ENCODE measurements around the gene NEDD4L. TPM values are rescaled to one million over a fixed set of nuclear protein-coding genes. Genes with fewer than 3 reads are reported as not detected.

NEDD4L gene
- total RNA-seq, 1 donor from 2014 or later = 209 TPM

GRCh38 chr18:58407649-58408407 lies 363.8 kb downstream of the NEDD4L start:
- no peak overlapping the region for H3K27ac Mint-ChIP-seq (ENCODE audit: unreplicated experiment)
- TF ChIP-seq CTCF (IDR thresholded peaks at IDR 0.05; ENCODE audit: partially characterized antibody, unreplicated experiment) = no peak

GRCh38 chr18:58408665-58409064 lies 364.6 kb downstream of the NEDD4L start:
- Mint-ChIP-seq H3K9me3 (ENCODE audit: unreplicated experiment) (peaks cover 1% of the 10 kb centered on the region), H3K27me3 (ENCODE audit: unreplicated experiment) (peaks cover 5% of the 10 kb centered on the region), H3K27ac (ENCODE audit: unreplicated experiment) (no peak overlapping the region), H3K36me3 (ENCODE audit: unreplicated experiment) (no peaks in the 10 kb centered on the region), H3K4me3 (ENCODE audit: unreplicated experiment) (no peak overlapping the region), H3K4me1 (ENCODE audit: low read depth, unreplicated experiment) (no peaks in the 10 kb centered on the region)
- no peak for DNase-seq
- TF ChIP-seq CTCF (IDR thresholded peaks at IDR 0.05; ENCODE audit: partially characterized antibody, unreplicated experiment) = no peak

More at GRCh38 chr18:58407649-58408407, 363.8 kb downstream of the NEDD4L start:
- Mint-ChIP-seq H3K4me3 (ENCODE audit: unreplicated experiment) (no peak overlapping the region), H3K9me3 (ENCODE audit: unreplicated experiment) (peaks cover 3% of the 10 kb centered on the region), H3K27me3 (ENCODE audit: unreplicated experiment) (peaks cover 5% of the 10 kb centered on the region), H3K36me3 (ENCODE audit: unreplicated experiment) (no peaks in the 10 kb centered on the region), H3K4me1 (ENCODE audit: low read depth, unreplicated experiment) (no peaks in the 10 kb centered on the region)
- DNase-seq = no peak

GRCh38 chr18:58409802-58410445 lies 365.9 kb downstream of the NEDD4L start:
- no peaks in the 10 kb centered on the region for H3K9me3 Mint-ChIP-seq (ENCODE audit: unreplicated experiment)
- no peak overlapping the region for H3K27ac Mint-ChIP-seq (ENCODE audit: unreplicated experiment)
- no peaks in the 10 kb centered on the region for H3K4me1 Mint-ChIP-seq (ENCODE audit: low read depth, unreplicated experiment)
- H3K27me3 Mint-ChIP-seq (ENCODE audit: unreplicated experiment) = peaks cover 5% of the 10 kb centered on the region
- TF ChIP-seq CTCF (IDR thresholded peaks at IDR 0.05; ENCODE audit: partially characterized antibody, unreplicated experiment) = no peak
- no peaks in the 10 kb centered on the region for H3K36me3 Mint-ChIP-seq (ENCODE audit: unreplicated experiment)
- H3K4me3 Mint-ChIP-seq (ENCODE audit: unreplicated experiment) = no peak overlapping the region
- no peak for DNase-seq

GRCh38 chr18:58411323-58411722 lies 367.3 kb downstream of the NEDD4L start:
- no peak for TF ChIP-seq CTCF (IDR thresholded peaks at IDR 0.05; ENCODE audit: partially characterized antibody, unreplicated experiment)
- no peak for DNase-seq
- H3K4me3 Mint-ChIP-seq (ENCODE audit: unreplicated experiment) = no peak overlapping the region
- peaks cover 5% of the 10 kb centered on the region for H3K27me3 Mint-ChIP-seq (ENCODE audit: unreplicated experiment)
- H3K4me1 Mint-ChIP-seq (ENCODE audit: low read depth, unreplicated experiment) = no peaks in the 10 kb centered on the region
- no peak overlapping the region for H3K27ac Mint-ChIP-seq (ENCODE audit: unreplicated experiment)
- H3K36me3 Mint-ChIP-seq (ENCODE audit: unreplicated experiment) = no peaks in the 10 kb centered on the region
- H3K9me3 Mint-ChIP-seq (ENCODE audit: unreplicated experiment) = no peaks in the 10 kb centered on the region
